ENCODE measurements around the gene FBXL15. TPM values are rescaled to one million over a fixed set of nuclear protein-coding genes. Genes with fewer than 3 reads are reported as not detected.

The FBXL15 gene
- polyA plus RNA-seq, 1 donor (not counting 4 experiments of a cell fraction or from before 2014, with no cell fraction given), result 3.1 TPM

- DNase-seq (ENCODE audit: low read depth, low spot score), result peak; percentile 42
- peak overlapping the region; percentile 46 for H2AFZ ChIP-seq (ENCODE audit: control insufficient read depth, low read length)
- H3K27me3 ChIP-seq (ENCODE audit: control insufficient read depth, extremely low read depth, insufficient read depth, low read length), result no peaks in the 10 kb centered on the region
- H3K79me2 ChIP-seq (ENCODE audit: control insufficient read depth, insufficient read depth, low read length), result peaks cover 11% of the 10 kb centered on the region
- no peaks in the 10 kb centered on the region for H3K9me1 ChIP-seq (ENCODE audit: control insufficient read depth, extremely low read depth, insufficient read depth, low read length)
- peaks cover 30% of the 10 kb centered on the region for H3K4me1 ChIP-seq (ENCODE audit: control insufficient read depth, extremely low read depth, insufficient read depth, low read length)
- TF ChIP-seq CTCF (optimal IDR thresholded peaks at IDR 0.05 in 1 of 3, IDR thresholded peaks at IDR 0.05 in 1 of 3, conservative IDR thresholded peaks at IDR 0.05 in 1 of 3; ENCODE audit: extremely low read depth in 1 of 3, insufficient read depth in 2 of 3, low read length in 3 of 3) (peak in 2 of 3 experiments; percentile 71 to 96), EZH2 (IDR thresholded peaks at IDR 0.05; ENCODE audit: low read length) (no peak)
- peaks cover 20 to 26% of the 10 kb centered on the region in 2 experiments for H3K36me3 ChIP-seq (ENCODE audit: control insufficient read depth in 2 of 2, extremely low read depth in 1 of 2, insufficient read depth in 2 of 2, low read length in 2 of 2)
- H3K9me3 ChIP-seq (ENCODE audit: control insufficient read depth, low read depth, low read length), result no peaks in the 10 kb centered on the region
- H3K27ac ChIP-seq (ENCODE audit: control insufficient read depth, insufficient read depth, low read length), result peak overlapping the region; percentile 61
- H4K20me1 ChIP-seq (ENCODE audit: control insufficient read depth, extremely low read depth, insufficient read depth, low read length), result peaks cover 3% of the 10 kb centered on the region
- H3K4me3 ChIP-seq (ENCODE audit: control insufficient read depth in 2 of 3, extremely low read depth in 1 of 3, insufficient read depth in 2 of 3, low read depth in 1 of 3, low read length in 3 of 3), result peak overlapping the region; percentile 27 to 48 (median 34)
- peak overlapping the region; percentile 60 for H3K9ac ChIP-seq (ENCODE audit: control insufficient read depth, extremely low read depth, insufficient read depth, low read length)
- peak overlapping the region; percentile 64 for H3K4me2 ChIP-seq (ENCODE audit: control insufficient read depth, extremely low read depth, insufficient read depth, low read depth, low read length)
- no peak for FAIRE-seq
- dilution Hi-C loops (cut with MboI; ENCODE audit: extremely low pct_ligation_motif_present, low sequenced_read_pairs), result no loop called here
Measured at GRCh38 chr10:102399217-102400021, 21.2 kb upstream of the FBXL15 start.

- TF ChIP-seq CTCF (optimal IDR thresholded peaks at IDR 0.05 in 1 of 3, IDR thresholded peaks at IDR 0.05 in 1 of 3, conservative IDR thresholded peaks at IDR 0.05 in 1 of 3; ENCODE audit: extremely low read depth in 1 of 3, insufficient read depth in 2 of 3, low read length in 3 of 3), result no peak
- TF ChIP-seq EZH2 (IDR thresholded peaks at IDR 0.05; ENCODE audit: low read length), result no peak
- dilution Hi-C loops (cut with MboI; ENCODE audit: extremely low pct_ligation_motif_present, low sequenced_read_pairs), result no loop called here
- no peaks in the 10 kb centered on the region for H3K9me3 ChIP-seq (ENCODE audit: control insufficient read depth, low read depth, low read length)
- no peak overlapping the region for H3K4me2 ChIP-seq (ENCODE audit: control insufficient read depth, extremely low read depth, insufficient read depth, low read depth, low read length)
- no peak overlapping the region for H3K4me3 ChIP-seq (ENCODE audit: control insufficient read depth in 2 of 3, extremely low read depth in 1 of 3, insufficient read depth in 2 of 3, low read depth in 1 of 3, low read length in 3 of 3)
- peaks cover 3% of the 10 kb centered on the region for H4K20me1 ChIP-seq (ENCODE audit: control insufficient read depth, extremely low read depth, insufficient read depth, low read length)
- H2AFZ ChIP-seq (ENCODE audit: control insufficient read depth, low read length), result no peak overlapping the region
- H3K36me3 ChIP-seq (ENCODE audit: control insufficient read depth in 2 of 2, extremely low read depth in 1 of 2, insufficient read depth in 2 of 2, low read length in 2 of 2), result peaks cover 20 to 27% of the 10 kb centered on the region in 2 experiments
- no peaks in the 10 kb centered on the region for H3K27me3 ChIP-seq (ENCODE audit: control insufficient read depth, extremely low read depth, insufficient read depth, low read length)
- H3K4me1 ChIP-seq (ENCODE audit: control insufficient read depth, extremely low read depth, insufficient read depth, low read length), result peaks cover 30% of the 10 kb centered on the region
- H3K79me2 ChIP-seq (ENCODE audit: control insufficient read depth, insufficient read depth, low read length), result peaks cover 11% of the 10 kb centered on the region
- H3K27ac ChIP-seq (ENCODE audit: control insufficient read depth, insufficient read depth, low read length), result no peak overlapping the region
- no peaks in the 10 kb centered on the region for H3K9me1 ChIP-seq (ENCODE audit: control insufficient read depth, extremely low read depth, insufficient read depth, low read length)
- no peak for FAIRE-seq
- H3K9ac ChIP-seq (ENCODE audit: control insufficient read depth, extremely low read depth, insufficient read depth, low read length), result no peak overlapping the region
- DNase-seq (ENCODE audit: low read depth, low spot score), result no peak
Measured at GRCh38 chr10:102400076-102400475, 20.6 kb upstream of the FBXL15 start.

Measured in keratinocyte (primary cell).